ENCODE measurements around the gene GPR161. TPM values are rescaled to one million over a fixed set of nuclear protein-coding genes. Genes with fewer than 3 reads are reported as not detected.
"Not testable (repeated sequence)": the region's sequence is repeated elsewhere in the genome, so short reads cannot be mapped to it uniquely, and the experiment has no call there.

Gene GPR161
- total and polyA plus RNA-seq, 2 donors = 13.6 to 20.5 TPM

DNA sequence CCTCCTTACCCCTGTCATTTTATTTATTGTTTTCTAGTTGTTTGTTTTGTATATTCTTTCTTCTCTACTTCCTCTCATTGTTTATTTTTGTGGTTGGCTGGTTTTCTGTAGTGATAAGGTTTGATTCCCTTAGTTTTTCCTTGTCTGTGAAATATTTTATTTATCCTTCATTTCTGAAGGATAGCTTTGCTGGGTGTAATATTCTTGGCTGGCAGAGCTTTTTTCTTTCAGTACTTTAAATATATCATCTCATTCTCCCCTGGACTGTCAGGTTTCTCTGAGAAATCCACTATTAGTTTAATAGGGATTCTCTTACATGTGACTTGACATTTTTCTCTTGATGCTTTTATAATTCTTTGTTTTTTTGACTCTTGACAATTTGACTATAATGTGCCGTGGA, 23.2 kb upstream of the GPR161 start:
- no peaks in the 10 kb centered on the region for H3K4me1 ChIP-seq (ENCODE audit: insufficient read depth)
- no peaks in the 10 kb centered on the region for H3K36me3 ChIP-seq (ENCODE audit: insufficient read depth)
- no peak for DNase-seq (ENCODE audit: extremely low spot score)
- no peak overlapping the region for H3K4me3 ChIP-seq (ENCODE audit: low read depth, low read length)
- no peak overlapping the region for H3K27ac ChIP-seq (ENCODE audit: low read depth)
- 95% methylated on average over 1 of the region's 1 CpG for WGBS

- Histone ChIP-seq H3K4me3 (ENCODE audit: low read depth, low read length) (no peak overlapping the region), H3K36me3 (ENCODE audit: insufficient read depth) (no peaks in the 10 kb centered on the region), H3K27ac (ENCODE audit: low read depth) (no peak overlapping the region), H3K4me1 (ENCODE audit: insufficient read depth) (no peaks in the 10 kb centered on the region)
- no peak for DNase-seq (ENCODE audit: extremely low spot score)
- 44% methylated on average over 1 of the region's 1 CpG for WGBS
Measured at GRCh38 chr1:168159251-168159650, 22.5 kb upstream of the GPR161 start.

GRCh38 chr1:168157638-168158037, 20.9 kb upstream of the GPR161 start:
- DNase-seq (ENCODE audit: extremely low spot score) = no peak
- Histone ChIP-seq H3K4me1 (ENCODE audit: insufficient read depth) (no peaks in the 10 kb centered on the region), H3K4me3 (ENCODE audit: low read depth, low read length) (no peak overlapping the region), H3K27ac (ENCODE audit: low read depth) (no peak overlapping the region), H3K36me3 (ENCODE audit: insufficient read depth) (no peaks in the 10 kb centered on the region)

DNA sequence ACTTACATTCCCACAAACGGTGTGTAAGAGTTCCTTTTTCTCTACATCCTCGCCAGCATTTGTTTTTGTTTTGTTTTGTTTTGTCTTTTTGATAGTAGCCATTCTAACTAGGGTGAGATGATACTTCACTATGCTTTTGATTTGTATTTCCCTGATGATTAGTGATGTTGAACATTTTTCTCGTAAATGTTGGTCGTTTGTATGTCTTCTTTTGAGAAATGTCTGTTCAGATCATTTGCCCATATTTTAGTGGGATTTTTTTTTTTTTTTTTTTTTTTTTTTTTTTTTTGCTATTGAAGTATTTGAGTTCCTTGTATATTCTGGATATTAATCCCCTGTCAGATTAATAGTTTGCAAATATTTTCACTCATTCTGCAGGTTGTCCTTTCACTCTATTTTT, 19.2 kb upstream of the GPR161 start:
- WGBS = 62% methylated on average over 4 of the region's 4 CpGs
- Histone ChIP-seq H3K27ac (ENCODE audit: low read depth) (no peak overlapping the region), H3K36me3 (ENCODE audit: insufficient read depth) (no peaks in the 10 kb centered on the region), H3K4me3 (ENCODE audit: low read depth, low read length) (no peak overlapping the region), H3K4me1 (ENCODE audit: insufficient read depth) (no peaks in the 10 kb centered on the region)
- DNase-seq (ENCODE audit: extremely low spot score) = no peak

GRCh38 chr1:168154707-168155106, 18.0 kb upstream of the GPR161 start:
- H3K4me3 ChIP-seq (ENCODE audit: low read depth, low read length); H3K27ac ChIP-seq (ENCODE audit: low read depth); H3K4me1 ChIP-seq (ENCODE audit: insufficient read depth); H3K36me3 ChIP-seq (ENCODE audit: insufficient read depth); DNase-seq (ENCODE audit: extremely low spot score): not testable (repeated sequence)
- 72% methylated on average over 4 of the region's 4 CpGs for WGBS

GRCh38 chr1:168151935-168152334, 15.2 kb upstream of the GPR161 start:
- WGBS = 68% methylated on average over 4 of the region's 4 CpGs

GRCh38 chr1:168150283-168150682, 13.6 kb upstream of the GPR161 start:
- no peak overlapping the region for H3K27ac ChIP-seq (ENCODE audit: low read depth)
- WGBS = 95% methylated on average over 1 of the region's 1 CpG

More at GRCh38 chr1:168151935-168152334, 15.2 kb upstream of the GPR161 start:
- Histone ChIP-seq H3K27ac (ENCODE audit: low read depth) (no peak overlapping the region), H3K36me3 (ENCODE audit: insufficient read depth) (no peaks in the 10 kb centered on the region), H3K4me1 (ENCODE audit: insufficient read depth) (no peaks in the 10 kb centered on the region), H3K4me3 (ENCODE audit: low read depth, low read length) (no peak overlapping the region)
- DNase-seq (ENCODE audit: extremely low spot score) = no peak

GRCh38 chr1:168148916-168149315, 12.2 kb upstream of the GPR161 start:
- Histone ChIP-seq H3K4me1 (ENCODE audit: insufficient read depth) (no peaks in the 10 kb centered on the region), H3K27ac (ENCODE audit: low read depth) (no peak overlapping the region), H3K4me3 (ENCODE audit: low read depth, low read length) (no peak overlapping the region), H3K36me3 (ENCODE audit: insufficient read depth) (no peaks in the 10 kb centered on the region)
- 42% methylated on average over 4 of the region's 4 CpGs for WGBS
- no peak for DNase-seq (ENCODE audit: extremely low spot score)

More at GRCh38 chr1:168150283-168150682, 13.6 kb upstream of the GPR161 start:
- no peak for DNase-seq (ENCODE audit: extremely low spot score)
- no peak overlapping the region for H3K4me3 ChIP-seq (ENCODE audit: low read depth, low read length)
- no peaks in the 10 kb centered on the region for H3K36me3 ChIP-seq (ENCODE audit: insufficient read depth)
- H3K4me1 ChIP-seq (ENCODE audit: insufficient read depth) = no peaks in the 10 kb centered on the region

DNA sequence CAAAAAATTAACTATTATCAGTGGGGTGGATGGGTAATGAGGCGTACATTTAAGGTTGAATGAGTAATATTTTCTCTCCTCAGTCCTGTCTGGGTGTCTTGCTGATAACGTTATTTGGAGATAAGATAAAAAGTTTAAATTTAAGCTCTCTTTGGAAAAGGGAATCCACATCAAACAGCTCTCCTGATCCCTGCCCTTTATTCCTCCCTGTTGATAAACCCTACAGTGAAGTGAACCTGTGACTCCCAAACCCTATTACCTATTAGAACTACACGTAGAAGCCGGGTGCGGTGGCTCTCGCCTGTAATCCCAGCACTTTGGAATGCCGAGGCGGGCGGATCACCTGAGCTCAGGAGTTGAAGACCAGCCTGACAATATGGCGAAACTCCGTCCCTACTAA, 9.9 kb upstream of the GPR161 start:
- H3K4me1 ChIP-seq (ENCODE audit: insufficient read depth) = no peaks in the 10 kb centered on the region
- no peak for DNase-seq (ENCODE audit: extremely low spot score)
- H3K27ac ChIP-seq (ENCODE audit: low read depth) = no peak overlapping the region
- WGBS = 75% methylated on average over 11 of the region's 11 CpGs
- no peaks in the 10 kb centered on the region for H3K36me3 ChIP-seq (ENCODE audit: insufficient read depth)
- H3K4me3 ChIP-seq (ENCODE audit: low read depth, low read length) = no peak overlapping the region

DNA sequence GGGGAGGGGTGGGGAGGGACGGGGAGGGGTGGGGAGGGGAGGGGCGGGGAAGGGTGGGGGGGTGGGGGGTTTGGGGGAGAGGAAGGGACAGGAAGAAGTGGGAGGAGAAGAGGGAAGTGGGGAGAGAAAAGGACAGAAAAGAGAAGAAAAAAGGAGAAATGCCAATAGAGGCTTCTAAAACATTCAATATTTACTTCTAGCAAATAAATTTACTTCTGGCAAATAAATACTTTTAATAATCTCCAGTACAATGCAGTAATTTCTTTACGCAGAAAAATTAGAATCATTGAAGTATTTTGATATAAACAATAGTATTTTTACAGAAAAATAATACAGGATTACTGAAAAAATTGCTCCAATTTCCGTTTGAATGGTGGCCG, 9.4 kb upstream of the GPR161 start:
- no peak overlapping the region for H3K27ac ChIP-seq (ENCODE audit: low read depth)
- H3K4me3 ChIP-seq (ENCODE audit: low read depth, low read length) = no peak overlapping the region
- H3K36me3 ChIP-seq (ENCODE audit: insufficient read depth) = no peaks in the 10 kb centered on the region
- WGBS = 78% methylated on average over 3 of the region's 5 CpGs
- no peak for DNase-seq (ENCODE audit: extremely low spot score)
- no peaks in the 10 kb centered on the region for H3K4me1 ChIP-seq (ENCODE audit: insufficient read depth)

GRCh38 chr1:168145184-168146159, 8.7 kb upstream of the GPR161 start:
- H3K27ac ChIP-seq (ENCODE audit: low read depth) = no peak overlapping the region
- H3K36me3 ChIP-seq (ENCODE audit: insufficient read depth) = no peaks in the 10 kb centered on the region
- no peak overlapping the region for H3K4me3 ChIP-seq (ENCODE audit: low read depth, low read length)
- 28% methylated on average over 15 of the region's 15 CpGs for WGBS
- H3K4me1 ChIP-seq (ENCODE audit: insufficient read depth) = no peaks in the 10 kb centered on the region
- no peak for DNase-seq (ENCODE audit: extremely low spot score)

- no peaks in the 10 kb centered on the region for H3K4me1 ChIP-seq (ENCODE audit: insufficient read depth)
- no peak for DNase-seq (ENCODE audit: extremely low spot score)
- no peak overlapping the region for H3K4me3 ChIP-seq (ENCODE audit: low read depth, low read length)
- WGBS = 83% methylated on average over 3 of the region's 3 CpGs
- H3K27ac ChIP-seq (ENCODE audit: low read depth) = no peak overlapping the region
- H3K36me3 ChIP-seq (ENCODE audit: insufficient read depth) = no peaks in the 10 kb centered on the region
Measured at GRCh38 chr1:168141871-168142385, 5.2 kb upstream of the GPR161 start.

- Histone ChIP-seq H3K4me3 (ENCODE audit: low read depth, low read length) (no peak overlapping the region), H3K36me3 (ENCODE audit: insufficient read depth) (no peaks in the 10 kb centered on the region), H3K4me1 (ENCODE audit: insufficient read depth) (no peaks in the 10 kb centered on the region), H3K27ac (ENCODE audit: low read depth) (no peak overlapping the region)
- DNase-seq (ENCODE audit: extremely low spot score) = no peak
Measured at GRCh38 chr1:168139070-168139469, 2.3 kb upstream of the GPR161 start.

DNA sequence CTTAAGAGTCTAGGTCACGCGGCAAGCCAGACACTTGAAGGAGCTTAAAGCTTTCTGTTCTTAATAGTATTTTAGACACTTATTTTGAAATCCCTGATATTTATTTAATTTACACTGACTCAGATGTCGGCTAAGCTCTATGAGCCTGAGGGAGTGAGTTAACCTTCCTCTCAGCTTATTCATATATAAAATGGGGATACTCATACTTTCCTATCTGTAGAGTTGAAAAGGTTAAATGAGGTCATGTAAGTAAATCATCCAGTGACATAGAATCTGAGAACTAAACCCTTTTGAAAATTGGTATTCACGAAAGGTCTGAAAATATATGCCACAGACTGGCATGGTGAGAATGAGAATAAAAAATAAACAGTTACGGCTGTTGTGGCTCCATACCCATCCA, 1.4 kb upstream of the GPR161 start:
- no peaks in the 10 kb centered on the region for H3K36me3 ChIP-seq (ENCODE audit: insufficient read depth)
- DNase-seq (ENCODE audit: extremely low spot score) = no peak
- H3K4me3 ChIP-seq (ENCODE audit: low read depth, low read length) = no peak overlapping the region
- no peaks in the 10 kb centered on the region for H3K4me1 ChIP-seq (ENCODE audit: insufficient read depth)
- 88% methylated on average over 5 of the region's 5 CpGs for WGBS
- no peak overlapping the region for H3K27ac ChIP-seq (ENCODE audit: low read depth)
